ENCODE results near the gene PIGW.

PIGW gene

GRCh38 chr17:36546418-36547093 lies 11.8 kb downstream of the PIGW start:
- DNase-seq, result no peak

- no peak for DNase-seq
These were observed 13.0 kb downstream of the PIGW start for GRCh38 chr17:36547776-36548175.

DNA sequence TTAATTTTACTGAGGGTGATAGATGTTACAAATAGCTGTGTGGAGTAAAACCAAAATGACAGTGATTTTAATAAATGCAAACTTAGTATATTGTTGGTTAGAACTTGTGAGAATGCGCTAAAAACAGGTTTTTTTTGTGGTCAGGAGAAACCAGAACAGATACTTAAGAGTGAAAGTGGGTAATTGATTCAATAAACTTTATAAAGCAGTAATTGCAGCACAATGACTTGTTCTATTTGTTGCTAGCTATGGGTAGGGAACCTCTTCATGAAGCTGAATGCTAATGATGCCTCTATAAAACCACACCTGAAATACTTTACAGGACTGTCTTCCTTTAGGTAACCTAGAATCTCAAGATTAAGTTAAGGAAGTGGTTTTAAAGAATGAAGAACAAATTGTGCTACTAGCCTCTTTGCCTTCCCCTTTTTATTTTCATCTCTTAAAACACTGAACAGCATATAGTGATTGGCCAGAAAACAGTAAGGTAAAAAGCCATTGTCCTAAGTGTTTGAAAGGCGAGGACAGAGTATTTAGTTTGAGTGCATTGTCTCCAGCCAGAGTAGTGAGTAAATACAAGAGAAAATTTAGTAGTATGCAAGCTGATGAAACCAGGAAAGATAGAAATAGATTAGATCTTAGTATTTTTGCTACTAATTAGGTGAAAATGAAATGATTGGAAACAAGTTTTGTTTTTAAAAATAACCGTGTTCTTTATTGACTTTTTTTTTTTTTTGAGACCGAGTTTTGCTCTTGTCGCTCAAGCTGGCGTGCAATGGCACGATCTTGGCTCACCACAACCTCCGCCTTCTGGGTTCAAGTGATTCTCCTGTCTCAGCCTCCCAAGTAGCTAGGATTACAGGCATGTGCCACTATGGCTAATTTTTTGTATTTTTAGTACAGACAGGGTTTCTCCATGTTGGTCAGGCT lies 16.0 kb downstream of the PIGW start:
- no peak for DNase-seq

- no peak for DNase-seq
These were observed 18.7 kb downstream of the PIGW start for GRCh38 chr17:36553459-36553858.

DNA sequence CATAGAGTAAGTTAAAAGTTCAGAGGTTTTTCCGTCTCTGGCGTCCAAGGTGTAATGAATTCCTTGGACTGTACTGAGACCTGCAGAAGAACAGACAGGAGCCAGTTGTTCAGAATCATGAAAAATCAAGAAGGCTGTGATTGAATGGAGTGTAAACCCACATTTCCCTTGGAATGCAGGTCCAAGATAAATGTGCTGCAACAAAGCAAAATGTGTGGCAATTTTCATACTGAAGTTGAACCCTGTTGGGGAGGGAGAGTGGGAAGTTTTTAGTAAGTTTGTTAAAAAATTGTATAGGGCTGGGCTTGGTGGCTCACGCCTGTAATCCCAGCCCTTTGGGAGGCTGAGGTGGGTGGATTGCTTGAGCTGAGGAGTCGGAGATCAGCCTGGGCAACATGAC lies 31.3 kb downstream of the PIGW start:
- DNase-seq, result no peak

GRCh38 chr17:36575028-36575427 lies 40.2 kb downstream of the PIGW start:
- DNase-seq, result no peak

GRCh38 chr17:36576793-36577192 lies 42.0 kb downstream of the PIGW start:
- DNase-seq, result no peak

- no peak for DNase-seq
These were observed 43.9 kb downstream of the PIGW start for GRCh38 chr17:36578671-36579070.

DNA sequence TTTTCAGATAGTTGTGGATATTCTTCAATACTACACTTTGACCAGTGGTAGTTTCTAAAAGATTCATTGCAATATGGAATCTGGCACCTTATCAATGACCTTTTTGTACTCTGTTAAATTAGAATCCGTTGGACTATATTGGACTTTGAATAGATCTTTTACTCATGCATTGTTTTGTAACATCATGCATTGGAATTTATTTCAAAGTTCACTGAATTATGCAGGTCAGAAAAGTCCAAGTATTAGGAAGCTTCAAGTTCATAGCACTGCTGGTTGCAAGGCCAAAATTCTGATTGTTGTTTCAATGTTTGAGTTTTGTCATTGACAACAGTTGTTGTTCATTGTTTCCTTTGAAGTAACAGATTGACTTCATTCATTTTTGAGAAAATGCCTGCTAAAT lies 49.0 kb downstream of the PIGW start:
- DNase-seq, result no peak

GRCh38 chr17:36586138-36586537 lies 51.4 kb downstream of the PIGW start:
- no peak for DNase-seq

All from activated CD4-positive, CD25-positive, alpha-beta regulatory T cell treated with anti-CD3 and anti-CD28 coated beads, Interleukin-2, amount 50 U/mL, for 72 hours (primary cell).